KMS-11 (cell line): ENCODE measurements around the gene C1QTNF6.

Experiments used
- H2AFZ ChIP-seq: fragments of 200-600 bp; sonication (generic); 2 replicates; pipeline ENCODE4 v1.6.1; 2016; ENCODE audit warnings: antibody characterized with exemption, mixed run types, low read depth
- H3K27ac ChIP-seq: fragments of 200-600 bp; sonication (generic); 2 replicates; pipeline ENCODE4 v1.6.1; 2016; ENCODE audit warnings: mild to moderate bottlenecking, mixed run types
- H3K27me3 ChIP-seq: fragments of 200-600 bp; sonication (generic); 2 replicates; pipeline ENCODE4 v1.6.1; 2017; ENCODE audit warnings: mild to moderate bottlenecking, low read depth, mixed run types, moderate library complexity; ENCODE audit not compliant: insufficient read depth
- H3K36me3 ChIP-seq: fragments of 200-600 bp; sonication (generic); 2 replicates; pipeline ENCODE4 v1.6.1; 2017; ENCODE audit warnings: mild to moderate bottlenecking, mixed run types; ENCODE audit not compliant: insufficient read depth
- H3K4me1 ChIP-seq: fragments of 200-600 bp; sonication (generic); 2 replicates; pipeline ENCODE4 v1.6.1; 2016; ENCODE audit warnings: mild to moderate bottlenecking, low read depth, mixed run types; ENCODE audit not compliant: poor library complexity, severe bottlenecking
- H3K4me2 ChIP-seq: fragments of 200-600 bp; sonication (generic); 2 replicates; pipeline ENCODE4 v1.7.0; 2016; ENCODE audit warnings: mild to moderate bottlenecking, mixed run types
- H3K4me3 ChIP-seq: fragments of 200-600 bp; sonication (generic); IDR thresholded peaks from 2 replicates; pipeline ENCODE4 v1.6.1; 2017; ENCODE audit warnings: low read depth, low read length, mixed read lengths; ENCODE audit not compliant: insufficient read depth
- H3K79me2 ChIP-seq: fragments of 200-600 bp; sonication (generic); 2 replicates; pipeline ENCODE4 v1.6.1; 2016; ENCODE audit warnings: low read depth, mixed run types; ENCODE audit not compliant: insufficient read depth
- H3K9ac ChIP-seq: fragments of 200-600 bp; sonication (generic); 2 replicates; pipeline ENCODE4 v1.6.1; 2016; ENCODE audit warnings: mild to moderate bottlenecking, mixed run types
- H4K20me1 ChIP-seq: fragments of 200-600 bp; sonication (generic); 2 replicates; pipeline ENCODE4 v1.6.1; 2016; ENCODE audit warnings: mild to moderate bottlenecking, mixed run types; ENCODE audit not compliant: insufficient read depth
- TF ChIP-seq, protein P1 (sequence below): fragments of 200-600 bp; sonication (generic); conservative IDR thresholded peaks from 2 replicates; pipeline ENCODE4 v1.6.1; 2017; ENCODE audit warnings: low read depth, mild to moderate bottlenecking, antibody characterized with exemption, low read length, moderate library complexity, mixed read lengths

The C1QTNF6 gene

DNA sequence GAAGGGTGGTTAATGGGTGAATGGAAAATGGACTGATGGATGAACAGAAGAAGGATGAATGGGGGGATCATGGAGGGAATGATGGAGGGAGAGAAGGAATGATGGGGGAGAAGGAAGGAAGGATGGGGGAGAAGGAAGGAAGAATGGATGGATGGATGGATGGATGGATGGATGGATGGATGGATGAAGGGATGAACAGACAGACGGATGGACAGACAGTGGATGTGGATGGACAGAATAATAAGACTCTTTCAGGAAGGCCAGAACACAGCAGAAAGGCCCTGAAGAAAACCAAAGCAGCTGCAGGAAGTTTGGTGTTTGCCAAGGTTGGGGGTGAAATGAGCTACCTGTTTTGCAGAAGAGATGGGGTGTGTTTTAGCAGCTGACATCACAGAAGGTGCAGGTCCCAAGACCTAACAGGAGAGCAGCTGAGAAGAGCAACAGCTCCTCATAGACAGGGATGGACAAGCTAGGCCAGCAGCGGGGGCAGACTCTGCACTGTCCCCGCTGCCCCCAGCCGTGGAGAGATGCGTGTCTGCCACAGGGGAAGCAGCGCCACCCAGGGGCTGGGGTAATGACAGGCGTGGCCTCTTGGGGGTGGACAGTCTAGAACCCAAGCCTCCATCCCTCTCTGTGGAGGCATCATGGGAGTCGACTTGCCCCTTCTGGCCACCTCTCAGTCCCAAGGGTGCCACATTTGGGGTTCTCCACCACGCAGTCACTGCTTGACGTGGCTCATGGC lies 17.9 kb downstream of the C1QTNF6 start:
- no peak overlapping the region for H2AFZ ChIP-seq
- H4K20me1 ChIP-seq: no peaks in the 10 kb centered on the region
- no peaks in the 10 kb centered on the region for H3K36me3 ChIP-seq
- H3K27ac ChIP-seq: no peak overlapping the region
- no peaks in the 10 kb centered on the region for H3K79me2 ChIP-seq
- no peak overlapping the region for H3K9ac ChIP-seq
- TF ChIP-seq, protein P1, sequence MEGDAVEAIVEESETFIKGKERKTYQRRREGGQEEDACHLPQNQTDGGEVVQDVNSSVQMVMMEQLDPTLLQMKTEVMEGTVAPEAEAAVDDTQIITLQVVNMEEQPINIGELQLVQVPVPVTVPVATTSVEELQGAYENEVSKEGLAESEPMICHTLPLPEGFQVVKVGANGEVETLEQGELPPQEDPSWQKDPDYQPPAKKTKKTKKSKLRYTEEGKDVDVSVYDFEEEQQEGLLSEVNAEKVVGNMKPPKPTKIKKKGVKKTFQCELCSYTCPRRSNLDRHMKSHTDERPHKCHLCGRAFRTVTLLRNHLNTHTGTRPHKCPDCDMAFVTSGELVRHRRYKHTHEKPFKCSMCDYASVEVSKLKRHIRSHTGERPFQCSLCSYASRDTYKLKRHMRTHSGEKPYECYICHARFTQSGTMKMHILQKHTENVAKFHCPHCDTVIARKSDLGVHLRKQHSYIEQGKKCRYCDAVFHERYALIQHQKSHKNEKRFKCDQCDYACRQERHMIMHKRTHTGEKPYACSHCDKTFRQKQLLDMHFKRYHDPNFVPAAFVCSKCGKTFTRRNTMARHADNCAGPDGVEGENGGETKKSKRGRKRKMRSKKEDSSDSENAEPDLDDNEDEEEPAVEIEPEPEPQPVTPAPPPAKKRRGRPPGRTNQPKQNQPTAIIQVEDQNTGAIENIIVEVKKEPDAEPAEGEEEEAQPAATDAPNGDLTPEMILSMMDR: no peak
- H3K4me2 ChIP-seq: no peak overlapping the region
- peaks cover 33% of the 10 kb centered on the region for H3K4me1 ChIP-seq
- H3K4me3 ChIP-seq: no peak overlapping the region
- 0 out of 2 replicates have a peak, but pooled peaks cover 2% of the 10 kb centered on the region for H3K27me3 ChIP-seq

DNA sequence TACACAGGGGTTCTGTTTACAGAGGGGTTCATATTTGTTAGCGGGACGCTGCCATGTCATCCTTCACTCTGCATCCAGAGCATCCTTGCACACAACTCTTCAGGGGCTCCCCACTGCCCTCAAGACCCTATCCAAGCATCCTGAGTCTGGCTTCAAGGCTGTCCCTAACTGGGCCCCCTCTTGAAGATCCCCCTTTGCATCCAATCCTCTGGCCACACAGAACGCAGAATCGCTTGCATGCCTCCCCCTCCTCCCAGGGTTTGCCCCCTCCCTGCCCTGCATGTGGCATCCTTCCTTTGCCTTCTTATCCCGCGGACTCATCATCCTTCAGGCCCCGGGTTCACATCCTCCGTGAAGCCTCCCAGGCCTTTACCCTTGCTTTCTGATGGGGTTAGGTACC lies 18.6 kb downstream of the C1QTNF6 start:
- Histone ChIP-seq H2AFZ (no peak overlapping the region), H3K27me3 (0 out of 2 replicates have a peak, but pooled peaks cover 2% of the 10 kb centered on the region), H3K4me1 (peaks cover 40% of the 10 kb centered on the region), H3K4me2 (no peak overlapping the region), H3K36me3 (no peaks in the 10 kb centered on the region), H4K20me1 (no peaks in the 10 kb centered on the region), H3K4me3 (no peak overlapping the region), H3K9ac (no peak overlapping the region), H3K79me2 (no peaks in the 10 kb centered on the region), H3K27ac (no peak overlapping the region)
- TF ChIP-seq, protein P1: no peak

DNA sequence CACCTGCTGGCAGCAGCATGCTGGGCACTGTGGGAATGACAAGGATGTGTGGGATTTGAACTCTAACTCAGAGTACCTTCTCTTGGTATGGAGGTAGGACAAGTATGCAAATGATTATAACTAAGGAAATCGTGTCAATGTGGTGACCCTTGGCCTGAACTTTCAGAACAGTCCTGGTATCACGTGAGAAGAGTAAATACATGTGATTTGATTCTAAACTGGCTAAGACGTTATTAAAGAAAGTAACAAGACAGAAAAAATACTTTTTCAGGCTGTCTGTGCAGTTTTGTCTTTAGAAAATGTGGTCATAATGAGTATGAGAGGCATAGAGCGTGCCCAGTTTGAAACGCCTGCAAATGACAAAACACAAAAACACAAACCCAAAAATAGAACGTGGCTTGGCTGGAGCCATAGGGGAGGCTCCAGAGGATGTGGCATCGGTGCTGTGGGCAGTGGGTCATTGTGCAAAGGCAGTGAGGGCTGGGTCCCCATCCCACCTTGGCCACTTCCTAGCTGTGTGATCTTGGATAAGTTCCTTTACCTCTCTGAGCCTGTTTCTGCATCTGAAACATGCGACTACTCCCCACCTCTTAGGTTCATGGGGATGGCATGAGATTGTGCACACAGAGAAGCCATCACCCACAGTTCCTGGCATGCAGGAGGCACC lies 19.9 kb downstream of the C1QTNF6 start:
- H3K4me3 ChIP-seq: no peak overlapping the region
- no peaks in the 10 kb centered on the region for H3K79me2 ChIP-seq
- H2AFZ ChIP-seq: no peak overlapping the region
- H4K20me1 ChIP-seq: no peaks in the 10 kb centered on the region
- H3K9ac ChIP-seq: no peak overlapping the region
- H3K4me2 ChIP-seq: 0 out of 2 replicates have a peak overlapping the region, but pooled peaks have one; percentile 6
- no peaks in the 10 kb centered on the region for H3K36me3 ChIP-seq
- H3K27ac ChIP-seq: no peak overlapping the region
- no peaks in the 10 kb centered on the region for H3K27me3 ChIP-seq
- TF ChIP-seq, protein P1: no peak
- H3K4me1 ChIP-seq: peaks cover 51% of the 10 kb centered on the region

DNA sequence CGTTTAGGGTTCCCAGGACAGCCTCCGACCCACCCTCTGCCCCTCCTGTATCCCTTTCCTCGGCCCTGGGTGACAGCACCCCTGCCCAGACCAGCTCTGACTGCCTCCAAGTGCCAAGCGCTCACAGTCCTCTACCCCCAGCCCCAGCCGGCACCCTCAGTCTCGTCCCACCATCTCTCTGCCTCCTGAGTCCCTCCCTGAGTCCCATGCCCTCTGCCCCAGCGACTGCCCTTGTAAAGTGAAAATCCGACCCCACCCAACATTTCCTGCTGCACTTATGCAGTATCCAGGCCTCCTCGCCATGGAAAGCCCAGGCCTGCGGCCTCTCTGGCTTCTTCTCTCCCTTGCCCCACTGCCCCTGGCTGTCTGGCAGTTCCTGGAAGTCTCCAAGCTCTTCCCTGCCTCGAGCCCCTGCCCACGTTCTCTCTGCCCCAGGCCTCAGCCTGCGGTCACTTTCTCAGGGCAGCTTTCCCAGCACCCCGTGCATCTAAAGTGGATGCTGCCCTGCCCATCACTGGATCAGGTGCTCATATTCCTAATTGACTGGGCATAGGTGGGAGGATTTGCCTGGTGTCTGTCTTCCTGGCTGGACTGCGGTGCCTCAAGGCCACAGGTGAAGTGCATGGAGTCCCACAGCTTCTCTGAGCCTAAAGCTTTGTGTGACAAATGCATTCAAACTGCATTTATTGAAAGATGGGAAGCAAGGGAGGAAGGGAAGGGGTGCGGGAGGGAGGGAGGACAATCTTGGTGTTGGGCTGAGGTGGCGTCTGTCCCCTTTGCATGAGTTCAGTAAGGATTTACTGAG lies 20.7 kb downstream of the C1QTNF6 start:
- H3K9ac ChIP-seq: no peak overlapping the region
- peak overlapping the region; percentile 49; the same call in 1 of the 2 replicates for H2AFZ ChIP-seq
- H3K4me3 ChIP-seq: no peak overlapping the region
- no peak overlapping the region for H3K27ac ChIP-seq
- TF ChIP-seq, protein P1: no peak
- H3K4me2 ChIP-seq: 0 out of 2 replicates have a peak overlapping the region, but pooled peaks have one; percentile 63
- H4K20me1 ChIP-seq: no peaks in the 10 kb centered on the region
- H3K27me3 ChIP-seq: no peaks in the 10 kb centered on the region
- H3K4me1 ChIP-seq: peaks cover 57% of the 10 kb centered on the region
- no peaks in the 10 kb centered on the region for H3K36me3 ChIP-seq
- H3K79me2 ChIP-seq: no peaks in the 10 kb centered on the region
